ENCODE results near the gene ZNF587. TPM values are rescaled to one million over a fixed set of nuclear protein-coding genes. Genes with fewer than 3 reads are reported as not detected.

The ZNF587 gene
- total and polyA plus RNA-seq, 2 of the 13 experiments (the other 11 are each of a cell fraction or from before 2014, with no cell fraction given): 8.7 to 17.5 TPM

- TF ChIP-seq GFI1 (CRISPR knock-in tag; IDR thresholded peaks at IDR 0.05; ENCODE audit: borderline replicate concordance) (no peak), RBAK (CRISPR knock-in tag; IDR thresholded peaks at IDR 0.05) (0 out of 2 replicates have a peak, but pooled peaks have one; percentile 12), ARNT (IDR thresholded peaks at IDR 0.05) (no peak), FOXM1 (CRISPR knock-in tag; IDR thresholded peaks at IDR 0.05) (no peak), PPARG (CRISPR knock-in tag; conservative IDR thresholded peaks at IDR 0.05) (no peak), ZNF430 (CRISPR knock-in tag; IDR thresholded peaks at IDR 0.05) (no peak), ZSCAN22 (CRISPR knock-in tag; IDR thresholded peaks at IDR 0.05) (0 out of 2 replicates have a peak, but pooled peaks have one; percentile 25), SRY (CRISPR knock-in tag; IDR thresholded peaks at IDR 0.05) (peak; percentile 83), FOSL1 (CRISPR knock-in tag; IDR thresholded peaks at IDR 0.05; ENCODE audit: borderline replicate concordance) (no peak), SOX6 (IDR thresholded peaks at IDR 0.05) (no peak), SOX6 (CRISPR knock-in tag; IDR thresholded peaks at IDR 0.05) (no peak; the same call in 1 of the 2 replicates), SETDB1 (CRISPR knock-in tag; IDR thresholded peaks at IDR 0.05; ENCODE audit: borderline replicate concordance) (no peak), PTBP1 (IDR thresholded peaks at IDR 0.05; ENCODE audit: low read depth, low read length, poor library complexity, severe bottlenecking) (no peak), ZKSCAN1 (IDR thresholded peaks at IDR 0.05; ENCODE audit: low read length) (no peak), ZBTB26 (CRISPR knock-in tag; IDR thresholded peaks at IDR 0.05; ENCODE audit: borderline replicate concordance) (no peak; the same call in 1 of the 2 replicates), ZZZ3 (CRISPR knock-in tag; IDR thresholded peaks at IDR 0.05; ENCODE audit: borderline replicate concordance) (no peak), ZNF644 (CRISPR knock-in tag; IDR thresholded peaks at IDR 0.05; ENCODE audit: low read depth) (no peak), KDM6A (CRISPR knock-in tag; IDR thresholded peaks at IDR 0.05; ENCODE audit: low read depth) (no peak), SMYD3 (CRISPR knock-in tag; IDR thresholded peaks at IDR 0.05) (no peak), E2F2 (CRISPR knock-in tag; IDR thresholded peaks at IDR 0.05; ENCODE audit: borderline replicate concordance) (0 out of 2 replicates have a peak, but pooled peaks have one; percentile 64)
- TF ChIP-seq, protein P1, sequence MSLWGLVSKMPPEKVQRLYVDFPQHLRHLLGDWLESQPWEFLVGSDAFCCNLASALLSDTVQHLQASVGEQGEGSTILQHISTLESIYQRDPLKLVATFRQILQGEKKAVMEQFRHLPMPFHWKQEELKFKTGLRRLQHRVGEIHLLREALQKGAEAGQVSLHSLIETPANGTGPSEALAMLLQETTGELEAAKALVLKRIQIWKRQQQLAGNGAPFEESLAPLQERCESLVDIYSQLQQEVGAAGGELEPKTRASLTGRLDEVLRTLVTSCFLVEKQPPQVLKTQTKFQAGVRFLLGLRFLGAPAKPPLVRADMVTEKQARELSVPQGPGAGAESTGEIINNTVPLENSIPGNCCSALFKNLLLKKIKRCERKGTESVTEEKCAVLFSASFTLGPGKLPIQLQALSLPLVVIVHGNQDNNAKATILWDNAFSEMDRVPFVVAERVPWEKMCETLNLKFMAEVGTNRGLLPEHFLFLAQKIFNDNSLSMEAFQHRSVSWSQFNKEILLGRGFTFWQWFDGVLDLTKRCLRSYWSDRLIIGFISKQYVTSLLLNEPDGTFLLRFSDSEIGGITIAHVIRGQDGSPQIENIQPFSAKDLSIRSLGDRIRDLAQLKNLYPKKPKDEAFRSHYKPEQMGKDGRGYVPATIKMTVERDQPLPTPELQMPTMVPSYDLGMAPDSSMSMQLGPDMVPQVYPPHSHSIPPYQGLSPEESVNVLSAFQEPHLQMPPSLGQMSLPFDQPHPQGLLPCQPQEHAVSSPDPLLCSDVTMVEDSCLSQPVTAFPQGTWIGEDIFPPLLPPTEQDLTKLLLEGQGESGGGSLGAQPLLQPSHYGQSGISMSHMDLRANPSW (CRISPR knock-in tag; IDR thresholded peaks at IDR 0.05; ENCODE audit: borderline replicate concordance): no peak; the same call in 1 of the 2 replicates
- TF ChIP-seq, protein P2, sequence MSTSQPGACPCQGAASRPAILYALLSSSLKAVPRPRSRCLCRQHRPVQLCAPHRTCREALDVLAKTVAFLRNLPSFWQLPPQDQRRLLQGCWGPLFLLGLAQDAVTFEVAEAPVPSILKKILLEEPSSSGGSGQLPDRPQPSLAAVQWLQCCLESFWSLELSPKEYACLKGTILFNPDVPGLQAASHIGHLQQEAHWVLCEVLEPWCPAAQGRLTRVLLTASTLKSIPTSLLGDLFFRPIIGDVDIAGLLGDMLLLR (CRISPR knock-in tag; IDR thresholded peaks at IDR 0.05): no peak
Measured at GRCh38 chr19:57814505-57815246, 35.0 kb upstream of the ZNF587 start, which contains the start of gene ZNF552 (continued).
